ENCODE measurements around the gene EXOG.

EXOG gene, protein sequence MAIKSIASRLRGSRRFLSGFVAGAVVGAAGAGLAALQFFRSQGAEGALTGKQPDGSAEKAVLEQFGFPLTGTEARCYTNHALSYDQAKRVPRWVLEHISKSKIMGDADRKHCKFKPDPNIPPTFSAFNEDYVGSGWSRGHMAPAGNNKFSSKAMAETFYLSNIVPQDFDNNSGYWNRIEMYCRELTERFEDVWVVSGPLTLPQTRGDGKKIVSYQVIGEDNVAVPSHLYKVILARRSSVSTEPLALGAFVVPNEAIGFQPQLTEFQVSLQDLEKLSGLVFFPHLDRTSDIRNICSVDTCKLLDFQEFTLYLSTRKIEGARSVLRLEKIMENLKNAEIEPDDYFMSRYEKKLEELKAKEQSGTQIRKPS

DNA sequence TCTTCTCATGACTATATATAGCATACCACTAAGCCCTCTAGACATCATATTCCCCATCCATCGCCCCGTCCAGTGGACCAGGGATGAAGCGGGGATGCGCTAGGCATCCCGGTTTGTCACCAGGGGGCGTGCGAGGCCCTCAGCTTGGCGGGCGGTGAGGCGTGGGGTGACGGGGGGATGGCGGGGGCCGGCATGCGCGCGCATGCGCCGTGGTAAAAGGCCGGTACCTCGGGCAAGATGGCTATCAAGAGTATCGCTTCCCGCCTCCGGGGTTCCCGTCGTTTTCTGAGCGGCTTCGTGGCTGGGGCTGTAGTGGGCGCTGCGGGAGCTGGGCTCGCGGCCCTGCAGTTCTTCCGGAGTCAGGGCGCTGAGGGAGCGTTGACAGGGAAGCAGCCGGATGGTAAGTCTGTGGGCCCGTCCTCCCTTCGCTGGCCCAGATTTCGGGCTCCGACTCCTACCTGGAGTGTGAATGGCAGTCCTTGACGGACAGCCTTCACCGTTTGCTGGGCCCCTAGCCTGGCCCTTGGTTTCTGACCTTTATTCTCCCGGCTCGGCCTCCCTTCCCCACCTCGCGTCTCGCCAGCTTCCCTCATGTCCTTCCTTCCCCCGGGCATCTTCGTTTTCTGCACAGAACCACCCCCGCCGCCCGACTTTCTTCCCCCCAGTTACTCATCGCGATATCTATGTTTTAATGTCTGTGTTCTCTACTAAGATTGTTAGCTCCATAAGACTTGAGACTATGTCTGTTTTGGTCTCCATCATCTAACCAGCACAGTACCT is at the start of gene EXOG:
Gene EXOG (plus strand): TSS at position 210 of the 780 bp plus-strand sequence. CDS start 28 bp downstream, at position 238.
- TF ChIP-seq, protein P1, sequence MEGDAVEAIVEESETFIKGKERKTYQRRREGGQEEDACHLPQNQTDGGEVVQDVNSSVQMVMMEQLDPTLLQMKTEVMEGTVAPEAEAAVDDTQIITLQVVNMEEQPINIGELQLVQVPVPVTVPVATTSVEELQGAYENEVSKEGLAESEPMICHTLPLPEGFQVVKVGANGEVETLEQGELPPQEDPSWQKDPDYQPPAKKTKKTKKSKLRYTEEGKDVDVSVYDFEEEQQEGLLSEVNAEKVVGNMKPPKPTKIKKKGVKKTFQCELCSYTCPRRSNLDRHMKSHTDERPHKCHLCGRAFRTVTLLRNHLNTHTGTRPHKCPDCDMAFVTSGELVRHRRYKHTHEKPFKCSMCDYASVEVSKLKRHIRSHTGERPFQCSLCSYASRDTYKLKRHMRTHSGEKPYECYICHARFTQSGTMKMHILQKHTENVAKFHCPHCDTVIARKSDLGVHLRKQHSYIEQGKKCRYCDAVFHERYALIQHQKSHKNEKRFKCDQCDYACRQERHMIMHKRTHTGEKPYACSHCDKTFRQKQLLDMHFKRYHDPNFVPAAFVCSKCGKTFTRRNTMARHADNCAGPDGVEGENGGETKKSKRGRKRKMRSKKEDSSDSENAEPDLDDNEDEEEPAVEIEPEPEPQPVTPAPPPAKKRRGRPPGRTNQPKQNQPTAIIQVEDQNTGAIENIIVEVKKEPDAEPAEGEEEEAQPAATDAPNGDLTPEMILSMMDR (IDR thresholded peaks at IDR 0.05; ENCODE audit: control insufficient read depth, extremely low read depth, insufficient read depth): peak; percentile 94
- H3K4me3 ChIP-seq (ENCODE audit: low read depth, low read length): peak within 1 kb of the TSS; percentile 75
- DNase-seq (ENCODE audit: low read depth): peak; percentile 49

DNA sequence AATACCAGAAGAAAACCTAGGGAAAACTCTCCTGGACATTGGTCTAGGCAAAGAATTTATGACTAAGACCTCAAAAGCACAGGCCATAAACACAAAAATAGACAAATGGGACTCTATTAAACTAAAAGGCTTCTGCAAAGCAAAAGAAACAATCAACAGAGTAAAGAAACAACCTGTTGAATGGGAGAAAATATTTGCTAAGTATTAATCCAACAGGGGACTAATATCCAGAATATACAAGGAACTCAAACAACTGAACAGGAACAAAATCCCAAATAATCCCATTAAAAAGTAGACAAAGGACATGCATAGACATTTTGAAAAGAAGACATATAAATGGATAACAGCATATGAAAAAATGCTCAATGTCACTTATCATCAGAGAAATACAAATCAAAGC is 49.3 kb upstream of the EXOG start:
- no peak overlapping the region for H3K4me3 ChIP-seq (ENCODE audit: low read depth, low read length)
- no peak for DNase-seq (ENCODE audit: low read depth)
- TF ChIP-seq, protein P1 (IDR thresholded peaks at IDR 0.05; ENCODE audit: control insufficient read depth, extremely low read depth, insufficient read depth): no peak

DNA sequence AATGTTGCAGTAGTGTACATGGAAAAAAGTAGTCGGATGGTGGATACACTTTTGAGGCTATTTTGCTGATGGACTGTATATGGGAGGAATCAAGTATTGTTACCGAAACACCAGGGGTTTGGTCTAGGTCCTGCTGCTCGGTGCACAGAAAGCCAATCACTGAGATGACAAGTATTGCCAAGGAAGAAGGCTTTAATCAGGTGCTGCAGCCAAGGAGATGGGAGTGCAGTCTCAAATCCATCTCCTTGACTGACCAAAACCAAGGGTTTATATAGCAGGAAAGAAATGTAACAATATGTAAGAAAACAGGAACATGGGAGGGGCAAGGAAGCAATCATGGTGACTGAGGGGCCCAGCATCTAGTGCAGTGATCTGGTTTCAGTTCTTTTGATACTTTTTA is 45.3 kb upstream of the EXOG start:
- no peak overlapping the region for H3K4me3 ChIP-seq (ENCODE audit: low read depth, low read length)
- TF ChIP-seq, protein P1 (IDR thresholded peaks at IDR 0.05; ENCODE audit: control insufficient read depth, extremely low read depth, insufficient read depth): no peak
- no peak for DNase-seq (ENCODE audit: low read depth)

DNA sequence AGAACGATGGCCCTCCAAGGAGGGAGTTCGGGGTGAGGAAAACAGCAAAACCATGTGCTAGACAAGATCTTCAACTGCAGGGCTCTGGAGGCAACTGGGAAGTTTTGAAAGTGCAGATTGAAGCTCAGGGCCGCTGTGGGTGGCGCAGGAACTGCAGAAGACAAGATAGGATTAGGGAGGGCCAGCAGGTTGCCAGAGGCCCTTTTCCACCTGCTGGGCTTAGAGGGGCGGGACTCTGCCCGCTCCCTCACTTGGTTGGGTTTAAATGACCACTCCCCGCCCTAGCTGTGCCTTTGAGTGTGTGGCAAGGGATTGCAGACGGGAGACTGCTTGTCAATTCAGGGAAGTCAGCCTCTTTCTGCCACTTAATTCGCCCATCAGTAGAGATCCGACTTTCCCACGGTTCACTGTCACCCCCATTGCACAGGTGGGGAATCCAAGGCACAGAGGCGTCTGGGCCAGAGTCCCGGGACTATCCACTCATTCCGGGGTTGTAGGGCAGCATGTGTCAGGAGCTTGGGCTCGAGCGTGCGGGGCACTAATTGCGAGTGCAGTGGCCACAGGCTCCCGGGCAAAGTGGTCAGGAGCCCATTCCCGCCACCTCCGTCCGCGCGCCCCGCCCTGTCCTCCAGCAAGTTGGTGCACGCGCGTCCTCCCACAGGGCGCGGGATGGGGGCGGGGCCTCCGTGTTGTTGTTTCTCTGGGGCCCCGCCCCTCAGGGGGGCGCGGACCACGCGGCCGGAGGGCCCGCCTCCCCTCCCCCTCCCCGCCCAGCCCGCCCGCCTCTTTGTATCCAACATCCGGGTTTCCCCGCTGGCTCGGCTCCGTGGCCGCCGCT is 42.8 kb upstream of the EXOG start, which contains the start of gene ACVR2B:
Gene ACVR2B (plus strand): TSS at position 816 of the 838 bp plus-strand sequence. CDS start 433 bp downstream, outside the sequence.
- DNase-seq (ENCODE audit: low read depth): no peak
- TF ChIP-seq, protein P1 (IDR thresholded peaks at IDR 0.05; ENCODE audit: control insufficient read depth, extremely low read depth, insufficient read depth): no peak
- H3K4me3 ChIP-seq (ENCODE audit: low read depth, low read length): peak within 1 kb of the TSS; percentile 65

DNA sequence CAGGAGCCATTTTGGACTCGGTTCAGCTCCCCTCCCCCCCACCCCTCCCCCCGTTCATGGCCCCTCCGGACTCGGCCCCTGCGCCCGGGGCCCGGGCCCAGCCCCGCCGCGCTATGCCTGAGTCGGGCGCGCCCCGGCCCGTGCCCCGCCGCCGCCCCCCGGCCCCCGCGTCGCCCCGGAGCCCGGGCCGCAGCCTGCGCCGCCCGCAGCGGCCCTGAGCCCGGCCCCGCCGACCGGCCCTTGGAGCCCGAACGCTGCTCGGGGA is 42.3 kb upstream of the EXOG start:
- H3K4me3 ChIP-seq (ENCODE audit: low read depth, low read length): peak overlapping the region; percentile 65
- TF ChIP-seq, protein P1 (IDR thresholded peaks at IDR 0.05; ENCODE audit: control insufficient read depth, extremely low read depth, insufficient read depth): no peak
- DNase-seq (ENCODE audit: low read depth): no peak

DNA sequence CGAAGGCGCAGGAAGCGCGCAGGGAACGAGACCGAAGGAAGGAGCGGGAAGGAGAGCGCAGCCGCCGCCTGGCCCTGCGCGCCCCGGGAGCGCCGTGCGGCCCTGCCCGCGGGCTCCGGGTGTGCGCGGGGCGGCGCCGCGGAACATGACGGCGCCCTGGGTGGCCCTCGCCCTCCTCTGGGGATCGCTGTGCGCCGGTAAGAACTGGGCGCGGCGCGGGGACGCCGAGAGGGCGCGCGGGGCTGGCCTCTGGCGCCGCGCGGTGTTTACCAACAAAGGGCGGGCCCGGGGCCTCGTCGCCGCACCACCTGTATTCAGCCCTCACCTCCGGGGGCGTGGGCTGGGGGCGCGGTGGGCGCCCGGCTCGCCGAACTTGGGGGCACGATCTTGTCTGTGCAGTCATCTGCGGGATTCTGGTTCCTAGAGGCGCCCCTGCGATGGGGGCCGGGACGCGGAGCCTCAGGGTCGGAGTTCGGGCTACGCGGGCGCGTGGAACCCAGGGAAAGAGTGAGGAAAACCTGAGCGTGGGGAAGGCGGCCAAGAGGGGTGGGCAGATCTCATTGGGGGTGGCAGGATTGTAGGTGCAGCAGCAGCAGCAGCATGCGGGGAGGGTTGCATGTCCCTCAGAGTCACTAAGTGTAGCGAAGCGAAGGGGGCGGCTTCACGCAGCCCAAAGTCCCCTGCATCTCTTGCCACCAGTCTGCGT is 41.8 kb upstream of the EXOG start:
- TF ChIP-seq, protein P1 (IDR thresholded peaks at IDR 0.05; ENCODE audit: control insufficient read depth, extremely low read depth, insufficient read depth): 0 out of 2 replicates have a peak, but pooled peaks have one; percentile 9
- H3K4me3 ChIP-seq (ENCODE audit: low read depth, low read length): peak overlapping the region; percentile 65
- DNase-seq (ENCODE audit: low read depth): no peak

Measured in LNCaP clone FGC (cell line).